Measurements from ENCODE around the gene C19orf81.

DNA sequence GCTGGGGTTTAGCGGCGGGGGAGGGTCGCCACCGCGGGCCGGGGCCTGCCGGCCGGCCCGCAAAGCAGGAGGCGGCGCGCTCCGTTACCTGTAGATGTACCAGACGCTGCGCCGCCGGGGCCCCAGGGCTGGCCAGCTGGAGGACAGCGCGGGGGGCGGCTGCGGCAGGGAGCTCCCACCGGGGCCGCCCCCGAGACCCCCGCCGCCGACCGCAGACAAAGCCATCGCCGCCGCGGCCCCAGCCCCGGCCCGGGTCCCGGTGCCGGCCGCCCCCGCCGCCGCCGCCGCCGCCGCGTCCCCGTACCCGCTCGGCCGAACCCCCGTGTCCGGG is 45.5 kb downstream of the C19orf81 start:
- TF ChIP-seq, protein P1, sequence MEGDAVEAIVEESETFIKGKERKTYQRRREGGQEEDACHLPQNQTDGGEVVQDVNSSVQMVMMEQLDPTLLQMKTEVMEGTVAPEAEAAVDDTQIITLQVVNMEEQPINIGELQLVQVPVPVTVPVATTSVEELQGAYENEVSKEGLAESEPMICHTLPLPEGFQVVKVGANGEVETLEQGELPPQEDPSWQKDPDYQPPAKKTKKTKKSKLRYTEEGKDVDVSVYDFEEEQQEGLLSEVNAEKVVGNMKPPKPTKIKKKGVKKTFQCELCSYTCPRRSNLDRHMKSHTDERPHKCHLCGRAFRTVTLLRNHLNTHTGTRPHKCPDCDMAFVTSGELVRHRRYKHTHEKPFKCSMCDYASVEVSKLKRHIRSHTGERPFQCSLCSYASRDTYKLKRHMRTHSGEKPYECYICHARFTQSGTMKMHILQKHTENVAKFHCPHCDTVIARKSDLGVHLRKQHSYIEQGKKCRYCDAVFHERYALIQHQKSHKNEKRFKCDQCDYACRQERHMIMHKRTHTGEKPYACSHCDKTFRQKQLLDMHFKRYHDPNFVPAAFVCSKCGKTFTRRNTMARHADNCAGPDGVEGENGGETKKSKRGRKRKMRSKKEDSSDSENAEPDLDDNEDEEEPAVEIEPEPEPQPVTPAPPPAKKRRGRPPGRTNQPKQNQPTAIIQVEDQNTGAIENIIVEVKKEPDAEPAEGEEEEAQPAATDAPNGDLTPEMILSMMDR (optimal IDR thresholded peaks at IDR 0.05 in 1 of 3, IDR thresholded peaks at IDR 0.05 in 1 of 3, conservative IDR thresholded peaks at IDR 0.05 in 1 of 3; ENCODE audit: extremely low read depth in 1 of 3, insufficient read depth in 2 of 3, low read length in 3 of 3): no peak
- no peak for TF ChIP-seq EZH2 (IDR thresholded peaks at IDR 0.05; ENCODE audit: low read length)
